Activated B cell treated with CpG ODN at 0.5 μM for 24 hours (primary cell): Measurements from ENCODE around the gene VPS37C. TPM values are rescaled to one million over a fixed set of nuclear protein-coding genes. Genes with fewer than 3 reads are reported as not detected.

ENCODE experiments used
- ATAC-seq: fragments of 200-7000 bp; cut with Tn5 transposase; one replicate; pipeline ENCODE4 v1.10.0; 2021; ENCODE audit warnings: low read depth, mild to moderate bottlenecking, moderate library complexity
- CTCF ChIA-PET: fragments of 350-600 bp; sonication (Branson Sonifier 250); formaldehyde crosslinking; loops from one replicate; lab custom pipeline; 2021; ENCODE audit warnings: antibody characterized with exemption; lab: Charles Lee
- POLR2A ChIA-PET: fragments of 350-600 bp; sonication (Branson Sonifier 250); formaldehyde crosslinking; loops from one replicate; lab custom pipeline; 2021; ENCODE audit warnings: antibody characterized with exemption; lab: Charles Lee
- DNase-seq: peaks from one replicate; pipeline ENCODE4 v3.0.0; 2022
- H3K27ac Mint-ChIP-seq: one replicate; pipeline ENCODE4 v1.8.0; 2020; ENCODE audit warnings: mixed read lengths
- H3K27me3 Mint-ChIP-seq: one replicate; pipeline ENCODE4 v1.8.0; 2021; ENCODE audit warnings: mixed read lengths
- H3K36me3 Mint-ChIP-seq: one replicate; pipeline ENCODE4 v1.8.0; 2021; ENCODE audit warnings: low read depth, mixed read lengths
- H3K4me1 Mint-ChIP-seq: one replicate; pipeline ENCODE4 v1.8.0; 2021; ENCODE audit warnings: mixed read lengths
- H3K4me3 Mint-ChIP-seq: one replicate; pipeline ENCODE4 v1.8.0; 2020; ENCODE audit warnings: mild to moderate bottlenecking, mixed read lengths
- H3K9me3 Mint-ChIP-seq: one replicate; pipeline ENCODE4 v1.8.0; 2020; ENCODE audit warnings: mixed read lengths
- CTCF ChIP-seq: fragments of 200-600 bp; IDR thresholded peaks from one replicate; pipeline ENCODE4 v1.8.0; 2022; ENCODE audit warnings: antibody characterized with exemption, mild to moderate bottlenecking
- intact Hi-C: fragments of 100-400 bp; cut with micrococcal nuclease; formaldehyde crosslinking; loops from one replicate; pipeline ENCODE4 v1.15.1; 2024
- total RNA-seq: library from RNA; stranded (reverse); gene quantifications from 2 replicates; pipeline ENCODE4 v1.2.3, GENCODE V29; 2022

Gene VPS37C
- total RNA-seq, 1 donor from 2014 or later, result 18.1 TPM

GRCh38 chr11:61118004-61118403 lies 43.2 kb downstream of the VPS37C start:
- ATAC-seq (no peak), DNase-seq (no peak)
- intact Hi-C loops, result no loop called here
- no peak for TF ChIP-seq CTCF
- Mint-ChIP-seq H3K9me3 (no peaks in the 10 kb centered on the region), H3K4me3 (no peak overlapping the region), H3K36me3 (peaks cover 2% of the 10 kb centered on the region), H3K27me3 (no peaks in the 10 kb centered on the region), H3K27ac (no peak overlapping the region), H3K4me1 (peaks cover 18% of the 10 kb centered on the region)
- CTCF ChIA-PET, result interaction anchor here (0.6 kb wide), 2 partner anchors 30 to 148 kb away, joined by 3 read pairs; no protein-coding TSS in a partner anchor
- POLR2A ChIA-PET, result no interaction called here

- H3K27ac Mint-ChIP-seq, result no peak overlapping the region
- intact Hi-C loops, result no loop called here
- no peaks in the 10 kb centered on the region for H3K9me3 Mint-ChIP-seq
- CTCF ChIA-PET, result interaction anchor here (0.6 kb wide), 1 partner anchor 29 kb away, joined by 3 read pairs; no protein-coding TSS in a partner anchor
- POLR2A ChIA-PET, result no interaction called here
- ATAC-seq (no peak), DNase-seq (no peak)
- H3K36me3 Mint-ChIP-seq, result peaks cover 2% of the 10 kb centered on the region
- peaks cover 18% of the 10 kb centered on the region for H3K4me1 Mint-ChIP-seq
- no peaks in the 10 kb centered on the region for H3K27me3 Mint-ChIP-seq
- no peak for TF ChIP-seq CTCF
- H3K4me3 Mint-ChIP-seq, result no peak overlapping the region
Observed at GRCh38 chr11:61117168-61117520, 44.1 kb downstream of the VPS37C start.

GRCh38 chr11:61116426-61117167 lies 44.6 kb downstream of the VPS37C start:
- Mint-ChIP-seq H3K27ac (no peak overlapping the region), H3K4me3 (no peak overlapping the region), H3K36me3 (peaks cover 2% of the 10 kb centered on the region), H3K4me1 (peaks cover 21% of the 10 kb centered on the region), H3K27me3 (no peaks in the 10 kb centered on the region), H3K9me3 (no peaks in the 10 kb centered on the region)
- CTCF ChIA-PET, result no interaction called here
- intact Hi-C loops, result no loop called here
- no peak for ATAC-seq
- TF ChIP-seq CTCF, result no peak
- no peak for DNase-seq
- POLR2A ChIA-PET, result no interaction called here

- POLR2A ChIA-PET, result interaction anchor here (0.5 kb wide), 1 partner anchor 175 kb away, joined by 6 read pairs; no protein-coding TSS in a partner anchor
- H3K27ac Mint-ChIP-seq, result no peak overlapping the region
- intact Hi-C loops, result no loop called here
Observed at GRCh38 chr11:61115498-61116224, 45.6 kb downstream of the VPS37C start.

More at GRCh38 chr11:61115498-61116224, 45.6 kb downstream of the VPS37C start:
- no peak for TF ChIP-seq CTCF
- Mint-ChIP-seq H3K27me3 (no peaks in the 10 kb centered on the region), H3K4me1 (peaks cover 21% of the 10 kb centered on the region), H3K4me3 (no peak overlapping the region), H3K9me3 (no peaks in the 10 kb centered on the region), H3K36me3 (peaks cover 2% of the 10 kb centered on the region)
- no peak for ATAC-seq
- DNase-seq, result no peak
- CTCF ChIA-PET, result no interaction called here
